ENCODE results near the gene MED15. TPM values are rescaled to one million over a fixed set of nuclear protein-coding genes. Genes with fewer than 3 reads are reported as not detected.

Gene MED15
- total and polyA plus RNA-seq, 3 donors from 2014 or later, result 71.0 to 101 (median 81.6) TPM

DNA sequence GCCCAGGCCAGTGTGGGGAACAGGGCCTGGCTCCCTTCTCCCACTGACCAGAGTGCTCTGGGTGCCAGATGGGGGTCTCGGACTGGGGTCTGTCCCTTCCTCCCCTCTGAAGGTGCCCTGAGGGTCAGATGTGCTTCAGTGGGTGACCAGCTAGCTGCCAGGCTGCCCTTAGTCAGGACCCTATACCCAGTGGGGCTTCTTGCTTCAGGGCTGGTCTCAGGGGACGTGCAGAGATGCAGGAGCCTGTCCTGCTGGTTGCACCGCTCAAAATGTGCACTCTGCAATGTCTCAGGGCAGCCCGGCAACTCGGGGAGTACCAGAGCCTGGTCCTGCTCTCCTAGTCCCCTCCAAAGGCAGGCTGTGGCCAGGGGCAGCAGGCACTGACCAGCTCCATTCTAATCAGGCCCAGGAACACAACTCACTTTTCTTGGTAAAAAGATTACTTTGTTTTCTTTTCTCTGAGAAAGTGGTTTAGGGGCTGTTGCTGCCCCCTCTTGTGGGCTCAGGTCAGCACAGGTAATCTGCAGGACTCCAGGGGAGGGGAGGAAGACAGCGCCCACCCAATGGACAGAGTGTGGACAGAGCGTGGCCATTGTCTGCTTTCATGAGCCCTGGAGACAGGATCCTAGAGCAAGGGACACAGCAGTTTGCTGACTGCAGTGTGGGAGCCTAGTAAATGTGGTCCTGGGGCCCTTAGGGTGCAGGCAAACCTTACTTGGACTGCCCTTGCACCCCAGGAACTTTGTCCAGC lies 80.9 kb downstream of the MED15 start:
- no peak for TF ChIP-seq POLR2A (IDR thresholded peaks at IDR 0.05)
- TF ChIP-seq, protein P1, sequence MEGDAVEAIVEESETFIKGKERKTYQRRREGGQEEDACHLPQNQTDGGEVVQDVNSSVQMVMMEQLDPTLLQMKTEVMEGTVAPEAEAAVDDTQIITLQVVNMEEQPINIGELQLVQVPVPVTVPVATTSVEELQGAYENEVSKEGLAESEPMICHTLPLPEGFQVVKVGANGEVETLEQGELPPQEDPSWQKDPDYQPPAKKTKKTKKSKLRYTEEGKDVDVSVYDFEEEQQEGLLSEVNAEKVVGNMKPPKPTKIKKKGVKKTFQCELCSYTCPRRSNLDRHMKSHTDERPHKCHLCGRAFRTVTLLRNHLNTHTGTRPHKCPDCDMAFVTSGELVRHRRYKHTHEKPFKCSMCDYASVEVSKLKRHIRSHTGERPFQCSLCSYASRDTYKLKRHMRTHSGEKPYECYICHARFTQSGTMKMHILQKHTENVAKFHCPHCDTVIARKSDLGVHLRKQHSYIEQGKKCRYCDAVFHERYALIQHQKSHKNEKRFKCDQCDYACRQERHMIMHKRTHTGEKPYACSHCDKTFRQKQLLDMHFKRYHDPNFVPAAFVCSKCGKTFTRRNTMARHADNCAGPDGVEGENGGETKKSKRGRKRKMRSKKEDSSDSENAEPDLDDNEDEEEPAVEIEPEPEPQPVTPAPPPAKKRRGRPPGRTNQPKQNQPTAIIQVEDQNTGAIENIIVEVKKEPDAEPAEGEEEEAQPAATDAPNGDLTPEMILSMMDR (IDR thresholded peaks at IDR 0.05), result no peak
- no peaks in the 10 kb centered on the region for H3K4me1 ChIP-seq
- intact Hi-C loops (cut with DNase I; ENCODE audit: low total_unique reads), result no loop called here
- no peak for DNase-seq
- H3K27ac ChIP-seq, result no peak overlapping the region
- no peak overlapping the region for H3K4me3 ChIP-seq
- H3K27me3 ChIP-seq, result no peaks in the 10 kb centered on the region
- H3K36me3 ChIP-seq (ENCODE audit: low read depth, missing control alignments), result no peaks in the 10 kb centered on the region
- no peaks in the 10 kb centered on the region for H3K9me3 ChIP-seq
- 68 to 90% methylated on average over 5 to 7 of the region's 7 CpGs for WGBS, 2 donors

DNA sequence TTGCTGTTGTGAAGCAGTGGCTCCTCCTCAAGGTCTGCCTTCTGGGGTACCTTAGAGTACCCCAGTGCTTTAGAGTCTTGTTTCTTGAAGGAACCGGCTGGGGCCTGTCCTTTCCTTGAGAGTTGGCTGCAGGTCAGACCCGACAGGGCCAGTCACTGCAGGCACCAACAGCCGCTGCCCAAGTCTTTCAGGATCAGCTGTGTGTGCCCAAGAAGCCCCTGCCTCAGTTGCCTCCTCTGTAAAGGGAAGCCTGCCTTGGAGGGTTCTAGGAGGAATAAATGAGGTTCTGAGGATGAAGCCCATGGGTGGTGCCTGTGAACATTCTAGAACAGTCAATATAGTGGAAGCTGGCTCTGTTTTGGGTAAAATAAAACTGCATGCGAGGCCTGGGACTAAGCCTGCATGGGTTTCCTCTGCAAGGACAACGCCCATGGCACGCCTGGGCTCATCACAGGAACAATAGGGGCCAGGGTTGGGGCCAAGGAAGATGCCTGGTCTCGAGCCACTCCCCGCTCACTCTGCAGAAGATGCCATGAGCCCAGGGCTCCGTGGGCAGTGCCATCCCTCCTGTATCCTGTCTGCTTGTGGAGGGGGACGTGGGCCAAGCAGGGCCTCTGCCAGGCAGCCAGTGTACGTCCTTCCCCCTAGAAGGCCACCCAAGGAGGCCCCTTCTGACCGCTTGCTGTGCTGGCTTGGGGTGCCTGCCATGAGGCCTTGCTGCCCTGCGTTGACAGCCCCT lies 81.6 kb downstream of the MED15 start:
- intact Hi-C loops (cut with DNase I; ENCODE audit: low total_unique reads), result no loop called here
- no peaks in the 10 kb centered on the region for H3K27me3 ChIP-seq
- no peak for DNase-seq
- no peaks in the 10 kb centered on the region for H3K4me1 ChIP-seq
- 74 to 83% methylated on average over 2 to 13 of the region's 13 CpGs for WGBS, 2 donors
- H3K4me3 ChIP-seq, result no peak overlapping the region
- no peaks in the 10 kb centered on the region for H3K9me3 ChIP-seq
- no peaks in the 10 kb centered on the region for H3K36me3 ChIP-seq (ENCODE audit: low read depth, missing control alignments)
- no peak for TF ChIP-seq POLR2A (IDR thresholded peaks at IDR 0.05)
- TF ChIP-seq, protein P1 (IDR thresholded peaks at IDR 0.05), result no peak
- no peak overlapping the region for H3K27ac ChIP-seq

DNA sequence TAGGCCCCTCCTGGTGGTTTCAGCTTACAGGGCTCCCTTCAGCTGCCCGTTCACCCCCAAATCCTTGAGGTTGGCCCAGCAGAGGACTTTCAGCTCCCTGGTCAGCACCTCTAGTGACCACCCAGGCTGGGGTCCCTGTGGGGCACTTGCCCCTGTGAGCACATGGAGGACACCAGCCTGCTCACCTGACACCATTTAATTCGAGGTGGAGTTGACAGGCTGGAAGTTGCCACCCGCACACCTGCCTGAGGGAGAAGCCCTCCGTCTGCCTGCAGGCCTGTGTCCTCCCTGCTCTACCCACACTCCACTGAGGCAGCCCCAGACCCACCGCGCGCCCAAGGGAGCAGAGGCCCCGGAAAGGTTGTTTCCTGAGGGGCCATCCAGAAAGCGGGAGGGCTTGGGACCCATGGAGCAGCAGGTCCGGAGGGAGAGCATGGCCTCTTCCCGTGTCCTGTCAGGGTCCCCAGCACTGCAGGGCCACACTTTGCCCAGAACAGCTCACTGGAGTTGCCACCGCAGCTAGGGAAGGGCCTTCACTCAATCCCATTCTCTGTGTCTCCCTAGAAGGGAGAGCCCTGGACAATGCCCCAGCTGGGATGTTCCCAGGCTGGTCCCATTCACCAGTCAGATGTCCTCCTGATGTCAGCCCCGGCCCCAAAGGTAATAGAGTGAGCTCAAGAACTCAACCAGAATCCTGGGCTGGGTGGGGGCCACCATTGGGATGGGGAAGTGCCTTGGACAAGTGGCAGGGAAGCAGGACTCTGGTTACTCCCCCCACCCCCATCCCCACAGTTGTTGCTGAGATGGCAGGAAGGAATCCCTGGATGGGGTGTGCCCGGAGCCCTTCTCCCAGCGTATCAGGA lies 82.4 kb downstream of the MED15 start:
- H3K27me3 ChIP-seq, result no peaks in the 10 kb centered on the region
- intact Hi-C loops (cut with DNase I; ENCODE audit: low total_unique reads), result no loop called here
- WGBS, 2 donors, result 92% methylated on average over 5 to 15 of the region's 15 CpGs
- TF ChIP-seq POLR2A (IDR thresholded peaks at IDR 0.05), result no peak
- TF ChIP-seq, protein P1 (IDR thresholded peaks at IDR 0.05), result no peak
- H3K36me3 ChIP-seq (ENCODE audit: low read depth, missing control alignments), result no peaks in the 10 kb centered on the region
- no peak for DNase-seq
- no peak overlapping the region for H3K4me3 ChIP-seq
- no peak overlapping the region for H3K27ac ChIP-seq
- no peaks in the 10 kb centered on the region for H3K9me3 ChIP-seq
- no peaks in the 10 kb centered on the region for H3K4me1 ChIP-seq

DNA sequence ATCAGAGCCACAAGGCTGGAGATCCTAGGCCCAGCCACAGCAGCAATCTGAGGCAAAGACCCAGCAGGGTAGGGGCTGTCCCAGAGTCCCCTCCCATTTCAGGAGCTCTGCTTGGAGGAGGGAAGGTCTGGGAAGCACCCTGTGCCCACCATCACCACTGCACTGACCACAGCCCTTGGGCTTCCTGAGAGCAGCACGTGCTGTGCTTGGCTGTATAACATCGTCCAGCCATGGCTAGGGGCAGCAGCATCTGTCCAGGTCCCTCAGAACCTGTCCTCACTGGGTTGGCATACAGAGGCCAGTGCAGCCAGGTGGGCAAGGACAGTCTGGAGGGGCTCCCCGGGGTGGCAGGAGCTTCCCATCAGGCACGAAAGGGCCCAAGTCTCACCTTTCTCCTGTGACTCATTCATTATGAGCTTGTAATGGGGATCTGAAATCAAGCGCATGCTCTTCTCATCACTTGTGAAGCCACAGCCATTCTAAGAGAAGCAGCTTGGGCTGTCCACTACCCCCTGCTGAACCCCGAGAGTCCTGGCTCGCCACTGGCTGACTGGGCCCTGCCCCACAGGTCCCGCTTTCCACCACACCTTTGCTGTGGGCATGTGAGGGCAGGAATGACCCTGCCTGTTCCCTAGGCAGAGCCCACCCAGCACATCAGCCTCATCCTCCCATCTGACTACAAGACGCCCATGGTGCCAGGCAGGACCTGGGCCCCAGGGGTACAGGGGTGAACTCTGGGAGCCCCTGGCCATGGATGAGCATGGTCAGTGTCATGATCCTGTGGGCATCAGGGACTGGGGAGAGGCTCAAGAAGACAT lies 83.3 kb downstream of the MED15 start:
- intact Hi-C loops (cut with DNase I; ENCODE audit: low total_unique reads), result no loop called here
- H3K27me3 ChIP-seq, result no peaks in the 10 kb centered on the region
- 89 to 91% methylated on average over 7 to 9 of the region's 9 CpGs for WGBS, 2 donors
- H3K27ac ChIP-seq, result no peak overlapping the region
- H3K4me1 ChIP-seq, result no peaks in the 10 kb centered on the region
- no peak overlapping the region for H3K4me3 ChIP-seq
- no peak for TF ChIP-seq POLR2A (IDR thresholded peaks at IDR 0.05)
- TF ChIP-seq, protein P1 (IDR thresholded peaks at IDR 0.05), result no peak
- H3K36me3 ChIP-seq (ENCODE audit: low read depth, missing control alignments), result no peaks in the 10 kb centered on the region
- no peaks in the 10 kb centered on the region for H3K9me3 ChIP-seq
- no peak for DNase-seq
